LNCaP clone FGC (cell line): ENCODE results near the gene RAB7A.
"Not testable (repeated sequence)": the region's sequence is repeated elsewhere in the genome, so short reads cannot be mapped to it uniquely, and the experiment has no call there.

Source experiments
- DNase-seq: peaks from one replicate; pipeline ENCODE4 v3.0.0-alpha.2; 2011; ENCODE audit warnings: low read depth
- H3K4me3 ChIP-seq: 2 replicates; pipeline ENCODE4 v1.5.1; 2011; ENCODE audit warnings: mild to moderate bottlenecking, low read depth, low read length, control low read depth
- TF ChIP-seq, protein P1 (sequence below): IDR thresholded peaks from 2 replicates; pipeline ENCODE4 v1.5.1; 2012; ENCODE audit warnings: mild to moderate bottlenecking; ENCODE audit not compliant: control insufficient read depth, insufficient read depth; ENCODE audit errors: extremely low read depth

The RAB7A gene

DNA sequence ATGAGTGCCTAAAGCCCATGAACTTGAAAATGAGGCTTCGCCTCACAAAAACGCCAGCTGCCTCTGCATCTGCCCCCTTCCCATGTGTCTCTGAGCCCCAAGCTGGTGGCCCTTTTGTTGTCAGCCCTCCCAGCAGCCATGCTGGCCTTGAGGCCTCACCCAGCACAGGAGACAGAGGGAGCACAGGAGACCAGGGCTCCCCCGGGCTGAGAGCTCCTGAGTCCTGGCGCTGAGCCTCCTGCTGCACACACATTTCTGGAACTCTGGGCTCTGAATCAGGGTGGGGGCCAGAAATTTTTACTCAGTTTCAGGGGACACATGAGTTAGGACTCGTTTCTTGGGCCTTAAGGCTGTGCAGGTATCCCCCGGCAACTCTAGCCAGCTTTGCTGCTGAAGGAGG is 97.0 kb downstream of the RAB7A start:
- no peak overlapping the region for H3K4me3 ChIP-seq
- TF ChIP-seq, protein P1, sequence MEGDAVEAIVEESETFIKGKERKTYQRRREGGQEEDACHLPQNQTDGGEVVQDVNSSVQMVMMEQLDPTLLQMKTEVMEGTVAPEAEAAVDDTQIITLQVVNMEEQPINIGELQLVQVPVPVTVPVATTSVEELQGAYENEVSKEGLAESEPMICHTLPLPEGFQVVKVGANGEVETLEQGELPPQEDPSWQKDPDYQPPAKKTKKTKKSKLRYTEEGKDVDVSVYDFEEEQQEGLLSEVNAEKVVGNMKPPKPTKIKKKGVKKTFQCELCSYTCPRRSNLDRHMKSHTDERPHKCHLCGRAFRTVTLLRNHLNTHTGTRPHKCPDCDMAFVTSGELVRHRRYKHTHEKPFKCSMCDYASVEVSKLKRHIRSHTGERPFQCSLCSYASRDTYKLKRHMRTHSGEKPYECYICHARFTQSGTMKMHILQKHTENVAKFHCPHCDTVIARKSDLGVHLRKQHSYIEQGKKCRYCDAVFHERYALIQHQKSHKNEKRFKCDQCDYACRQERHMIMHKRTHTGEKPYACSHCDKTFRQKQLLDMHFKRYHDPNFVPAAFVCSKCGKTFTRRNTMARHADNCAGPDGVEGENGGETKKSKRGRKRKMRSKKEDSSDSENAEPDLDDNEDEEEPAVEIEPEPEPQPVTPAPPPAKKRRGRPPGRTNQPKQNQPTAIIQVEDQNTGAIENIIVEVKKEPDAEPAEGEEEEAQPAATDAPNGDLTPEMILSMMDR, result no peak
- no peak for DNase-seq

DNA sequence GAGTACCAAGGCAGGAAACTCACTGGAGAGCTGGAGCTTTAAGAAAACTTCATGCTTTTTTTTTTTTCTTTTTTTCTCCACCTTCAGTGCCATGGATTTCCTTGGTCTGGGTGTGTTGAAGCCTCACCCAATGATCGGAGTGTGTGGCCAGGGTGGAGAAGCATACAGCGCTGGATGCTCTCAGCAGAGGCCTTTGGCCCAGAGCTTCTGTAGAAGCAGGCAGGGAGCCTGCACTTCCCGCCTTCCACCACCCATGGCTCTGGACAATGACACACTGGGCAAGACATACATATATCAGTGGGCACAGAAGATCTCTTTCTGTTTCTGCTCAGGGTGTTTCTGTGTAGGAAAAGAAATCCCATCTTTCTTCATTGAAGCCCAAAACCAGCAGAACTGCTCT is 97.6 kb downstream of the RAB7A start:
- H3K4me3 ChIP-seq, result no peak overlapping the region
- no peak for DNase-seq
- TF ChIP-seq, protein P1, result no peak

DNA sequence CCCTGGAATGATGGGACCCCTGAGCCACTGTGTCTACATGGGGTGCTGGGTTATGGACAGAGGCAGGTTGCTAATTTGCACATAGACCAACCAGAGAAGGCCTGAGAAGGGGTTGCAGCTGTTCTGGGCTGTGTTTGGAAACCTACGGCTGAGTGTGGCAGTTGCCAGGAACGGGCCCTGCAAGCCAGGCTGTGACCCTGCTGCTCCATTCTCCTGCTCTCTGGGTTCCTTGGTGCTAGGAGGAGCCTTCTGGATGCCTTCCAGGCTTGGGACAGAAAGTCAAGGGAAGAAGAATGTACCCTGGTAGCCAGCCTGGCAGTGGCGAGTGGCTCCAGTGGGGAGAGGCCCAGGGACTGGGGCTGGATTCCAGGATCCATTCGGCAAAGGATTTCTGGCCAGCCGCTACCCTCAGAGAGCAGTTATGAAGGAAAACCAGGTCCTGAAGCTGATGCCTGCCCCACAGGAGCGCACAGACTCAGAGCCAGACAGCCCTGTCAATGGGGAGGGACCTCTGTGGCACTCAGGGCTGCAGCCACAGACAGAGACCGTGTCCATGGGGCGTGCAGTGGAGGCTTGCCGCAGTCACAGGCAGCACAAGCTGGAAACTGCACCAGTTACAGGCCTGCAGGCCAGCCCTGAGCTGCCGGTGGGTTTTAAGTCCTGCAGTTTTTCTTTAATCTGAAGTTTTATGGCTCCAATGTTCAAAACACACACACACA is 98.3 kb downstream of the RAB7A start:
- TF ChIP-seq, protein P1, result no peak
- DNase-seq, result no peak
- H3K4me3 ChIP-seq, result no peak overlapping the region

DNA sequence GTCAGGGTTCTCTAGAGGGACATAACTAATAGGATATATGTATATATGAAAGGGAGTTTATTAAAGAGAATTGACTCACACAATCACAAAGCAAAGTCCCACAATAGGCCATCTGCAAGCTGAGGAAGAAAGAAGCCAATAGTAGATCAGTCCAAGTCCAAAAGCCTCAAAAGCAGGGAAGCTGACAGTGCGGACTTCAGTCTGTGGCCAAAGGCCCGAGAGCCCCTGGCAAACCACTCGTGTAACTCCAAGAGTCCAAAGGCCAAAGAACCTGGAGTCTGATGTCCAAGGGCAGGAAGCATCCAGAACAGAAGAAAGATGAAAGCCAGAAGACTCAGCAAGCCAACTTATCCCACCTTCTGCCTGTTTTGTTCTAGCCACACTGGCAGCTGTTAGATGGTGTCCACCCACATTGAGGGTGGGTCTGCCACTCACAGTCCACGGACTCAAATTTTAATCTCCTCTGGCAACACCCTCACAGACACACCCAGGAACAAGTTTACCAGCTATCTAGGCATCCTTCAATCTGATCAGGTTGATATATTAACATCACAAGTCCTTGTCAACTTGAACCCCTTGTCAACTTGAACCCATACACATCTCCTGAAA is 99.2 kb downstream of the RAB7A start:
- H3K4me3 ChIP-seq, result no peak overlapping the region
- TF ChIP-seq, protein P1, result no peak

DNA sequence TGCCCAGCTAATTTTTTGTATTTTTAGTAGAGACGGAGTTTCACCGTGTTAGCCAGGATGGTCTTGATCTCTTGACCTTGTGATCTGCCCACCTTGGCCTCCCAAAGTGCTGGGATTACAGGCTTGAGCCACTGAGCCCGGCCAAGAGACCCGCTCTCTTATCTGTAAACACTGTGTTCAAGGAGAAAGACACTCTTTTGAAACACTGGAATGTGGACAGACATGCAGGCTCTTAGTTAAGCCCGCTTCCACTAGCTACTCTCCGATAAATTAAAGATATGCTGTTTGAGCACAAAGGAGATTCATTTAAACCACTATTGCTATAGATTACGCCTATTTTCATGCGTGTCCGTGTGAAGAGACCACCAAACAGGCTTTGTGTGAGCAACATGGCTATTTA is 103.1 kb downstream of the RAB7A start:
- H3K4me3 ChIP-seq, DNase-seq: not testable (repeated sequence)

More for the DNA sequence above, 99.2 kb downstream of the RAB7A start:
- no peak for DNase-seq

DNA sequence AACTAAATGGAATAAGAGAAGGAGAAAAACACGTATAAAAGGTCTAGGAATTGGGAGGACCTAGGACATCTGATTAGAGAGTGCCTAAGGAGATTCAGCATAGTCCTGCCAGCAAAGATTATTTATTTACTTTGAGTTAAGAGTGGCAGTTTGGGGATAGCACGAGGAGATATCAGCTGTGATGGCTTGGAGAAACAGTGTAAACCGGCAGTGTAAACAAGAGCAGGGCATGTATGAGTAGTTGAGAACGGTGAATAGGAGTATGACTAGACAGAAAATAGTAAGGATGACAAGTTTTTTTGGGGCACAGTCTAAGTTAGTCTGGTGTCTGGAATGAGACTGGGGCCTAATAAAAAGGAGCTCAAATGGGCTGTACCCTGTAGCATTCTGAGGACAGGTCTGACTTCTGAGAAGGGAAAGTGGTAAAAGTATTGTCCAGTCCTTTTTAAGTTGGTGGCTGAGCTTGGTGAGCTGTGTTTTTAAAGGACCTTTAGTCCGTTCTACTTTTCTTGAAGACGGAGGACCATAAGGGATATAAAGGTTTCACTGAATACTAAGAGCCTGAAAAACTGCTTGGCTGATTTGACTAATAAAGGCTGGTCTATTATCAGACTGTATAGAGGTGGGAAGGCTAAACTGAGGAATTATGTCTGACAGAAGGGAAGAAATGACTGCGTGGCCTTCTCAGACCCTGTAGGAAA is 104.1 kb downstream of the RAB7A start:
- H3K4me3 ChIP-seq, DNase-seq: not testable (repeated sequence)

DNA sequence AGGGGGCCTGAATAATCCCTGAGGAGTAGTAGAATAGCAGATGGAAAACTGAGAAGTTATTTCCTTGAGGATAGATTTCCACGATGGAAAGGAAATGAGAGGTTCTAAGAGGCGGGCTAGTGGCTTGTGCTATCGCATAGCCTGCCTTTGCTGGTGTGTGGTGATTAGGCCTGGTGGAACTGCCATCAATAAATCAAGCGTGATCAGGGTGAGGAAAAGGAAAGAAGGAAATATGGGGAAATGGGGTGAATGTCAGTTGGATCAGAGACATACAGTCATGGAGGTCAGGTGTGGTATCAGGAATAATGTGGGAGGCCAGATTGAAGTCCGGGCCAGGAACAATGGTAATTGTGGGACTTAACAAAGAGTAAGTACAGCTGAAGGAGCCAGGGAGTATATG is 104.8 kb downstream of the RAB7A start:
- not testable (repeated sequence) for DNase-seq

DNA sequence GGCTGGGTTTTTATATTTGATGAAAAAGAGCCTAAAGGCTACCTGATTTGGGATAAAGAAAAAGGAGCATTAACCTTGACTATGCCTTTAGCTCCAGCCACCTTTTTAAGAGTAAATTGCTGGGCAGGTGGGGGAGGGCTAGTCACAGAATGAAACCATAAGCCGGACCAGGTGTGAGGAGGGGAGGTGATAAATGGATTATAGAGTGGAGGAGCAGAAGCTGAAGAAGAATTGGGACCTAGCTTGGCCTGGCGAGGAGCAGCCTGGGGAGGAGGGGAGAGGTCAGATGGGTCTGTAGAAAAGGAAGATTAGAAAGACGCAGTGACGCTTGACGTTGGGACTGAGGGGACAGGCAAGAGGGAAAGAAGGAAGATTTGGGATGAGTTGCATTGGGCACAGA is 107.0 kb downstream of the RAB7A start:
- H3K4me3 ChIP-seq, DNase-seq: not testable (repeated sequence)

More for the DNA sequence above, 104.8 kb downstream of the RAB7A start:
- H3K4me3 ChIP-seq, result not testable (repeated sequence)

DNA sequence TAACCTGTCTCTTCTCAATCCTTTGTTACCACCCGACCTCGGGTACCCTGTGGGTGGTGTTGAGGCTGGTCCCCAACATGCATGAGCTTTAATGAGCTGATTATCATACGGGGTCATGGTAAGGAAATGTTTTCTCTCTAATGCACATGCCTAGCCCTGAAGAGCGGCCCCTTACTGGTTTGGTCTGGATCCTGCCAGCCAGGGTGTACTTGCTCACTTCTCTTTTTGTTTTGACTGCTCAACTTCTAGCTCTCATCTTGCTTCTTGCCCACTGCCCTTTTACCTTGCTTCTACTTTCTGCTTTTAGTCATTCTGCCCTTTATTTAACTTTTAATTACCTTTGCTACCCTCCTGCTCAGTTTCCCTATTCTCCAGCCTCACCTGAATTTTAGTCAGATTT is 109.1 kb downstream of the RAB7A start:
- no peak overlapping the region for H3K4me3 ChIP-seq
- TF ChIP-seq, protein P1, result no peak
- no peak for DNase-seq
